GM18505 (cell line): Measurements from ENCODE around the gene SPTBN5.

Experiments used
- ATAC-seq: cut with Tn5 transposase; IDR thresholded peaks from one replicate; pipeline ENCODE4 v1.9.1; 2021; ENCODE audit not compliant: unreplicated experiment
- POLR2A ChIP-seq: IDR thresholded peaks from 4 replicates; pipeline ENCODE4 v1.6.1; 2011; ENCODE audit warnings: borderline replicate concordance; ENCODE audit not compliant: insufficient read depth, insufficient read length; ENCODE audit errors: extremely low read depth

Gene SPTBN5

GRCh38 chr15:41878355-41878699, 15.5 kb downstream of the SPTBN5 start:
- ATAC-seq, result no peak
- TF ChIP-seq POLR2A, result no peak

- TF ChIP-seq POLR2A, result no peak
- ATAC-seq, result no peak
Measured at GRCh38 chr15:41877631-41878354, 16.1 kb downstream of the SPTBN5 start.

GRCh38 chr15:41876689-41877088, 17.2 kb downstream of the SPTBN5 start:
- TF ChIP-seq POLR2A, result no peak
- no peak for ATAC-seq

- ATAC-seq, result no peak
- TF ChIP-seq POLR2A, result no peak
Measured at GRCh38 chr15:41876007-41876406, 17.8 kb downstream of the SPTBN5 start.

- TF ChIP-seq POLR2A, result no peak
- no peak for ATAC-seq
Measured at GRCh38 chr15:41874736-41875135, 19.1 kb downstream of the SPTBN5 start.

GRCh38 chr15:41873711-41874110, 20.1 kb downstream of the SPTBN5 start:
- ATAC-seq, result no peak
- TF ChIP-seq POLR2A, result no peak

- no peak for ATAC-seq
- no peak for TF ChIP-seq POLR2A
Measured at GRCh38 chr15:41872166-41872747, 21.6 kb downstream of the SPTBN5 start.

GRCh38 chr15:41871175-41871905, 22.5 kb downstream of the SPTBN5 start:
- no peak for ATAC-seq
- no peak for TF ChIP-seq POLR2A

- ATAC-seq, result no peak
- TF ChIP-seq POLR2A, result no peak
Measured at GRCh38 chr15:41870689-41871081, 23.2 kb downstream of the SPTBN5 start.

- ATAC-seq, result no peak
Measured at GRCh38 chr15:41869770-41870688, 23.8 kb downstream of the SPTBN5 start.

GRCh38 chr15:41868321-41868720, 25.5 kb downstream of the SPTBN5 start:
- TF ChIP-seq POLR2A, result no peak
- no peak for ATAC-seq

More at GRCh38 chr15:41869770-41870688, 23.8 kb downstream of the SPTBN5 start:
- no peak for TF ChIP-seq POLR2A

GRCh38 chr15:41866872-41867579, 26.8 kb downstream of the SPTBN5 start:
- TF ChIP-seq POLR2A, result no peak
- no peak for ATAC-seq
